CD4-positive, alpha-beta T cell treated with Interleukin-15 for 1 hour (primary cell): ENCODE measurements around the gene FAM81A.
"Not testable (repeated sequence)": the region's sequence is repeated elsewhere in the genome, so short reads cannot be mapped to it uniquely, and the experiment has no call there.

Experiments used
- DNase-seq: peaks from one replicate; pipeline ENCODE4 v3.0.0-alpha.2; 2020

FAM81A gene

GRCh38 chr15:59491062-59491461 is 53.1 kb downstream of the FAM81A start:
- no peak for DNase-seq

- DNase-seq: peak; percentile 53
Observed at GRCh38 chr15:59492389-59493377, 54.7 kb downstream of the FAM81A start.

- DNase-seq: peak; percentile 26
Observed at GRCh38 chr15:59501597-59501996, 63.6 kb downstream of the FAM81A start.

- DNase-seq: no peak
Observed at GRCh38 chr15:59515190-59515589, 77.2 kb downstream of the FAM81A start.

- no peak for DNase-seq
Observed at GRCh38 chr15:59516655-59517461, 78.9 kb downstream of the FAM81A start.

GRCh38 chr15:59519329-59519728 is 81.3 kb downstream of the FAM81A start:
- no peak for DNase-seq

- no peak for DNase-seq
Observed at GRCh38 chr15:59521443-59521842, 83.5 kb downstream of the FAM81A start.

GRCh38 chr15:59522988-59523461 is 85.0 kb downstream of the FAM81A start:
- peak; percentile 76 for DNase-seq

GRCh38 chr15:59523702-59524101 is 85.7 kb downstream of the FAM81A start:
- no peak for DNase-seq

- DNase-seq: peak; percentile 42
Observed at GRCh38 chr15:59524331-59524731, 86.3 kb downstream of the FAM81A start.

GRCh38 chr15:59526466-59526865 is 88.5 kb downstream of the FAM81A start:
- DNase-seq: not testable (repeated sequence)

- no peak for DNase-seq
Observed at GRCh38 chr15:59528429-59528828, 90.4 kb downstream of the FAM81A start.

GRCh38 chr15:59528961-59529402 is 91.0 kb downstream of the FAM81A start:
- DNase-seq: peak; percentile 71

- DNase-seq: no peak
Observed at GRCh38 chr15:59531066-59531675, 93.2 kb downstream of the FAM81A start.

GRCh38 chr15:59532770-59533379 is 94.9 kb downstream of the FAM81A start:
- DNase-seq: peak; percentile 25

- no peak for DNase-seq
Observed at GRCh38 chr15:59536553-59536952, 98.6 kb downstream of the FAM81A start.

- DNase-seq: no peak
Observed at GRCh38 chr15:59537403-59537802, 99.4 kb downstream of the FAM81A start.

GRCh38 chr15:59538494-59538893 is 100.5 kb downstream of the FAM81A start:
- no peak for DNase-seq

- no peak for DNase-seq
Observed at GRCh38 chr15:59539799-59540198, 101.8 kb downstream of the FAM81A start.

GRCh38 chr15:59540654-59541053 is 102.7 kb downstream of the FAM81A start:
- no peak for DNase-seq

- DNase-seq: no peak
Observed at GRCh38 chr15:59541750-59542149, 103.8 kb downstream of the FAM81A start.

- peak; percentile 24 for DNase-seq
Observed at GRCh38 chr15:59543721-59544547, 105.9 kb downstream of the FAM81A start.
